MCF 10A (cell line): ENCODE measurements around the gene KRT10. TPM values are rescaled to one million over a fixed set of nuclear protein-coding genes. Genes with fewer than 3 reads are reported as not detected.

ENCODE experiments used
- BruUV-seq: library from RNA; stranded (reverse); fragments of 400-500 nt; replicated peaks from 2 replicates; lab custom pipeline; 2021; lab: Mats Ljungman, UMichigan
- CTCF ChIA-PET: fragments of 300-600 bp; sonication (Branson Sonifier 250); formaldehyde crosslinking; extraction: SDS; loops from one replicate; lab custom pipeline; 2021; ENCODE audit warnings: antibody characterized with exemption, inconsistent platforms; lab: Yijun Ruan, JAX
- POLR2A ChIA-PET: fragments of 300-600, 350-650 bp; sonication (Branson Sonifier 250); formaldehyde crosslinking; extraction: SDS; loops from one replicate; lab custom pipeline; 2020; ENCODE audit warnings: antibody characterized with exemption, inconsistent platforms; lab: Yijun Ruan, JAX
- DNase-seq: peaks from one replicate; pipeline ENCODE4 v3.0.0-alpha.2; 2018; ENCODE audit not compliant: unreplicated experiment
- H3K27ac Mint-ChIP-seq: one replicate; pipeline ENCODE4 v1.8.0; 2022; ENCODE audit warnings: mild to moderate bottlenecking, low read depth, mixed read lengths; ENCODE audit not compliant: unreplicated experiment
- H3K27me3 Mint-ChIP-seq: one replicate; pipeline ENCODE4 v1.8.0; 2022; ENCODE audit warnings: mixed read lengths; ENCODE audit not compliant: insufficient read depth, unreplicated experiment
- H3K36me3 Mint-ChIP-seq: one replicate; pipeline ENCODE4 v1.8.0; 2022; ENCODE audit warnings: mild to moderate bottlenecking, moderate library complexity, mixed read lengths; ENCODE audit not compliant: insufficient read depth, unreplicated experiment
- H3K4me1 Mint-ChIP-seq: one replicate; pipeline ENCODE4 v1.8.0; 2022; ENCODE audit warnings: mixed read lengths; ENCODE audit not compliant: insufficient read depth, unreplicated experiment
- H3K4me3 Mint-ChIP-seq: one replicate; pipeline ENCODE4 v1.8.0; 2022; ENCODE audit warnings: mild to moderate bottlenecking, moderate library complexity, mixed read lengths; ENCODE audit not compliant: unreplicated experiment
- H3K9me3 Mint-ChIP-seq: one replicate; pipeline ENCODE4 v1.8.0; 2022; ENCODE audit warnings: mixed read lengths; ENCODE audit not compliant: unreplicated experiment
- intact Hi-C: fragments of 100-400 bp; cut with micrococcal nuclease; formaldehyde crosslinking; loops from 2 replicates; pipeline ENCODE4 v1.14.1; 2022
- total RNA-seq: library from RNA; stranded (reverse); gene quantifications from 2 replicates; pipeline ENCODE4 v1.2.3, GENCODE V29; 2022
- TF ChIP-seq, protein P1 (sequence below): fragments of 200-600 bp; IDR thresholded peaks from one replicate; pipeline ENCODE4 v1.8.0; 2022; ENCODE audit warnings: antibody characterized with exemption, mild to moderate bottlenecking; ENCODE audit not compliant: unreplicated experiment

Gene KRT10
- total RNA-seq, 1 experiment from 2014 or later = 95.5 TPM

DNA sequence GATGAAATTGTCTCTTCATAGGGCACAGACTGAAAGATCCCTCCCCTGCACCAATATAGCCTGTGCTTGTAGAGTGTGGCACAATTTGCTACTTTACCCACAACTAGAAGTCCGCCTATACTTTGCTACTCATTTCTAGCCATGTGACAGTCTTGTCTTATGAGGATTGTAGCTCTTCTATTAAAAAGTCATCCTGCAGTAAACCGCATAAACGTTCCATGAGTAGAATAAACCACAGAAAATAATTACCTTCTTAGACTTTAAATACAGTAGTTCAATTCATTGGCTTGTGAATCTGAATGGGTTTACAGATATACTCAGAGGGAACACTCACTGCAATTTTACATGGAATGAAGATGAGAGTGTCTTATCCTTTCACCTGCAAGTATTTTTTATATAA, 44.4 kb downstream of the KRT10 start:
- intact Hi-C loops = no loop called here
- no peak overlapping the region for H3K27ac Mint-ChIP-seq
- no peak for DNase-seq
- peaks cover 48% of the 10 kb centered on the region for H3K27me3 Mint-ChIP-seq
- TF ChIP-seq, protein P1, sequence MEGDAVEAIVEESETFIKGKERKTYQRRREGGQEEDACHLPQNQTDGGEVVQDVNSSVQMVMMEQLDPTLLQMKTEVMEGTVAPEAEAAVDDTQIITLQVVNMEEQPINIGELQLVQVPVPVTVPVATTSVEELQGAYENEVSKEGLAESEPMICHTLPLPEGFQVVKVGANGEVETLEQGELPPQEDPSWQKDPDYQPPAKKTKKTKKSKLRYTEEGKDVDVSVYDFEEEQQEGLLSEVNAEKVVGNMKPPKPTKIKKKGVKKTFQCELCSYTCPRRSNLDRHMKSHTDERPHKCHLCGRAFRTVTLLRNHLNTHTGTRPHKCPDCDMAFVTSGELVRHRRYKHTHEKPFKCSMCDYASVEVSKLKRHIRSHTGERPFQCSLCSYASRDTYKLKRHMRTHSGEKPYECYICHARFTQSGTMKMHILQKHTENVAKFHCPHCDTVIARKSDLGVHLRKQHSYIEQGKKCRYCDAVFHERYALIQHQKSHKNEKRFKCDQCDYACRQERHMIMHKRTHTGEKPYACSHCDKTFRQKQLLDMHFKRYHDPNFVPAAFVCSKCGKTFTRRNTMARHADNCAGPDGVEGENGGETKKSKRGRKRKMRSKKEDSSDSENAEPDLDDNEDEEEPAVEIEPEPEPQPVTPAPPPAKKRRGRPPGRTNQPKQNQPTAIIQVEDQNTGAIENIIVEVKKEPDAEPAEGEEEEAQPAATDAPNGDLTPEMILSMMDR = no peak
- no peak overlapping the region for H3K4me3 Mint-ChIP-seq
- CTCF ChIA-PET = interaction anchor here (0.6 kb wide), 2 partner anchors 13 to 334 kb away, joined by 3 to 4 read pairs; no protein-coding TSS in a partner anchor
- POLR2A ChIA-PET = interaction anchor here (0.6 to 1.1 kb wide), 2 partner anchors 130 to 147 kb away, joined by 3 to 6 read pairs; partner anchors contain the start of gene SMARCE1
- no TSS peak for BruUV-seq
- H3K4me1 Mint-ChIP-seq = no peaks in the 10 kb centered on the region
- H3K36me3 Mint-ChIP-seq = no peaks in the 10 kb centered on the region
- H3K9me3 Mint-ChIP-seq = no peaks in the 10 kb centered on the region

DNA sequence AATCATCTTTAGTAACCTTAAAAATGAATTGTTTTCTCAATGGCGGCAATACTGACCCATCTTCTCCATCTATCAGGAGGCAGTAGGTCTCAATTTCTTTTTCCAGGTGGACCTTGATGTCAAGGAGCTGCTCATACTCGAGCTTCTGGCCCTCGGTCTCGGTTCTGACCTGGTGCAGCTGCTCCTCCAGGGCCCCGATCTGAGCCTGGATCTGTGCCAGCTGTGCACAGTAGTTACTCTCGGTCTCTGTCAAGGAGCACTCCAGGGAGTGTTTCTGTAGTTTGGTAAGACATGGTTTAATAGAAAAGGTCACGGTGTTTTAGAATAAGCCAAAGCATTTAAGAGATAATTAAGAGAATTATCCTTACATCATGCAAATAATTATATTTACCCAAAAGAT, 45.0 kb downstream of the KRT10 start:
- Mint-ChIP-seq H3K4me1 (no peaks in the 10 kb centered on the region), H3K9me3 (no peaks in the 10 kb centered on the region), H3K4me3 (no peak overlapping the region), H3K27ac (no peak overlapping the region), H3K36me3 (no peaks in the 10 kb centered on the region), H3K27me3 (peaks cover 50% of the 10 kb centered on the region)
- ChIA-PET CTCF (interaction anchor here (0.6 kb wide), 3 partner anchors 14 to 334 kb away, joined by 3 to 4 read pairs (median 3); no protein-coding TSS in a partner anchor), POLR2A (interaction anchor here (0.6 to 1.1 kb wide), 2 partner anchors 129 to 146 kb away, joined by 3 to 6 read pairs; partner anchors contain the start of gene SMARCE1)
- BruUV-seq = no TSS peak
- TF ChIP-seq, protein P1 = no peak
- intact Hi-C loops = no loop called here
- DNase-seq = no peak

DNA sequence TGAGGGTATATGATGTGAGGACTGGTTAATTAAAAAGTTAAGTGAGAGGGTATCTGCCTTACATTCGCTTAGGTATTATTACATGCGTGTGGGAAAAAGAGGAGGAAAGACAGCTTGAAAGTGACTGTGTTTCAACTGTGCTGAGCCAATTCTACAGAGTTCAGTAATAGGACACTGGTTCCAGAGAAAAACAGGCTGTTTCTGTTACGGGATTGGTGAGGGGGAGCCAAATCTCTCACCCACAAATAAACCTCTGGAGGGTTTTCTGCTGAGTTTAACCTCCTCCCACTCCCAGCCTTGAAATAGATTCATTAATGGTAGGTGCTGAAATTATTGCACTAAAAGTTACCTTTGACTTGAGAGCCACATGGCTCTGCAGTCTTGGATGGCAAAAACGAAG, 46.5 kb downstream of the KRT10 start:
- Mint-ChIP-seq H3K36me3 (no peaks in the 10 kb centered on the region), H3K27me3 (peaks cover 64% of the 10 kb centered on the region), H3K27ac (no peak overlapping the region), H3K4me3 (no peak overlapping the region), H3K4me1 (no peaks in the 10 kb centered on the region), H3K9me3 (no peaks in the 10 kb centered on the region)
- intact Hi-C loops = no loop called here
- TF ChIP-seq, protein P1 = no peak
- ChIA-PET CTCF (interaction anchor here (0.7 to 1.5 kb wide), 2 partner anchors 16 to 222 kb away, joined by 3 to 6 read pairs; no protein-coding TSS in a partner anchor), POLR2A (interaction anchor here (0.6 kb wide), 1 partner anchor 10 kb away, joined by 3 read pairs; no protein-coding TSS in a partner anchor)
- no TSS peak for BruUV-seq
- DNase-seq = no peak

DNA sequence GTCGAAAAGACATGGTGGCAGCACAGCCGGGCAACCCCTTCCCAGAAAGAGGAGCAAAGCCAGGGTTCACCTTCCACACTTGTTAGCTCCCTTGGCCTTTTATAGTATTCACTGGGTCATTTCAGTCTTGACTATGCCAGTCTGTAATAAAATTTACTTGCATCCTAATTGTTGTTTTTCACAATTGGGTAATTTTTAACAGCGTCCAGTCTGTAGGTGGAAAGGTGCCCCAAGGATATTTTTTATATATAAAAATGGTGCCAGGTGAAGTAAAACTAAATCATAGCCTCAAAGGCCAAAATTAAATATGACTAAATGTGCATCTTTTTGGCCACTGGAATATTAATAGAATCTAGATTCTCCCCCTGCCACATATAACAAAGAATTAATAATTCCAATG, 50.3 kb downstream of the KRT10 start, which contains the start of gene KRT26:
TSS of gene KRT26 (minus strand) at position 101 of the 400 bp plus-strand sequence. CDS start at position 13, 88 bp downstream.
- TF ChIP-seq, protein P1 = no peak
- CTCF ChIA-PET = no interaction called here
- no peaks in the 10 kb centered on the region for H3K4me1 Mint-ChIP-seq
- no peaks in the 10 kb centered on the region for H3K36me3 Mint-ChIP-seq
- no peak within 1 kb of the TSS for H3K27ac Mint-ChIP-seq
- H3K9me3 Mint-ChIP-seq = no peaks in the 10 kb centered on the region
- no peak for DNase-seq
- no peak within 1 kb of the TSS for H3K4me3 Mint-ChIP-seq
- BruUV-seq = no TSS peak
- POLR2A ChIA-PET = no interaction called here
- H3K27me3 Mint-ChIP-seq = peaks cover 63% of the 10 kb centered on the region
- intact Hi-C loops = no loop called here

Other genes with a start within 250 kb of the KRT10 start
- gene SMARCE1, start 174.8 kb downstream of the KRT10 start, total RNA-seq = 120 and 128 TPM in 2 replicates
- 0.37 and 0.49 TPM in 2 replicates for gene KRT222, start 157.4 kb downstream of the KRT10 start, total RNA-seq
- gene KRT24, start 118.9 kb downstream of the KRT10 start, total RNA-seq = not detected in 2 replicates
- not detected in 2 replicates for gene KRT25, start 67.3 kb downstream of the KRT10 start, total RNA-seq
- not detected in 2 replicates for gene KRT26, start 50.4 kb downstream of the KRT10 start, total RNA-seq
- gene KRT27, start 40.1 kb downstream of the KRT10 start, total RNA-seq = not detected in 2 replicates
- not detected in 2 replicates for gene KRT28, start 22.7 kb downstream of the KRT10 start, total RNA-seq
- gene KRT12, start 44.6 kb upstream of the KRT10 start, total RNA-seq = not detected in 2 replicates
- not detected in 2 replicates for gene KRT20, start 62.6 kb upstream of the KRT10 start, total RNA-seq
- not detected in 2 replicates for gene KRT23, start 115.0 kb upstream of the KRT10 start, total RNA-seq
- gene KRT39, start 144.3 kb upstream of the KRT10 start, total RNA-seq = not detected in 2 replicates
- gene KRT40, start 161.7 kb upstream of the KRT10 start, total RNA-seq = not detected in 2 replicates
- gene KRTAP3-3, start 171.6 kb upstream of the KRT10 start, total RNA-seq = not detected in 2 replicates
- gene KRTAP3-2, start 177.3 kb upstream of the KRT10 start, total RNA-seq = not detected in 2 replicates
- gene KRTAP3-1, start 186.5 kb upstream of the KRT10 start, total RNA-seq = not detected in 2 replicates
- not detected in 2 replicates for gene KRTAP1-5, start 204.6 kb upstream of the KRT10 start, total RNA-seq
- not detected in 2 replicates for gene KRTAP1-4, start 207.6 kb upstream of the KRT10 start, total RNA-seq
- gene KRTAP1-3, start 212.3 kb upstream of the KRT10 start, total RNA-seq = not detected in 2 replicates
- gene KRTAP1-1, start 218.8 kb upstream of the KRT10 start, total RNA-seq = not detected in 2 replicates
- not detected in 2 replicates for gene KRTAP2-1, start 224.7 kb upstream of the KRT10 start, total RNA-seq
- not detected in 2 replicates for gene KRTAP2-2, start 232.6 kb upstream of the KRT10 start, total RNA-seq
- not detected in 2 replicates for gene KRTAP2-3, start 237.5 kb upstream of the KRT10 start, total RNA-seq
- gene KRTAP2-4, start 243.3 kb upstream of the KRT10 start, total RNA-seq = not detected in 2 replicates